Spleen (tissue), 7 donors: ENCODE measurements around the gene ARID3A.

Source experiments
- POLR2A ChIP-seq, 3 donors: fragments of 450-650 bp; IDR thresholded peaks; one replicate each; pipeline ENCODE4 v1.5.1; 2017; ENCODE audit warnings: antibody characterized with exemption in 3 of 3, mild to moderate bottlenecking in 1 of 3
- POLR2AphosphoS5 ChIP-seq, 3 donors: sonication (generic); formaldehyde crosslinking; IDR thresholded peaks; one replicate each; pipeline ENCODE4 v1.5.1; 2017; ENCODE audit warnings: antibody characterized with exemption in 3 of 3
- TF ChIP-seq, protein P1 (sequence below), 11 experiments: fragments of 200-600 bp in 7 of 11; fragments of 450-650 bp in 4 of 11; sonication (generic) in 4 of 11; IDR thresholded peaks in 8 of 11; conservative IDR thresholded peaks in 3 of 11; 1 replicate in 7 of 11; 2 replicates in 4 of 11; pipeline versions ENCODE4 v1.4.0 to v1.8.0; 2016 to 2021; ENCODE audit warnings: antibody characterized with exemption in 11 of 11, inconsistent platforms in 4 of 11, mild to moderate bottlenecking in 1 of 11
- donor health status: DM: no; HTN: no; CAD: no; lungs with moderate emphysema.
- donor health status: DM: no; HTN: no; CAD: no.
- donor health status: DM: no; HTN: no; CAD: no.

DNA sequence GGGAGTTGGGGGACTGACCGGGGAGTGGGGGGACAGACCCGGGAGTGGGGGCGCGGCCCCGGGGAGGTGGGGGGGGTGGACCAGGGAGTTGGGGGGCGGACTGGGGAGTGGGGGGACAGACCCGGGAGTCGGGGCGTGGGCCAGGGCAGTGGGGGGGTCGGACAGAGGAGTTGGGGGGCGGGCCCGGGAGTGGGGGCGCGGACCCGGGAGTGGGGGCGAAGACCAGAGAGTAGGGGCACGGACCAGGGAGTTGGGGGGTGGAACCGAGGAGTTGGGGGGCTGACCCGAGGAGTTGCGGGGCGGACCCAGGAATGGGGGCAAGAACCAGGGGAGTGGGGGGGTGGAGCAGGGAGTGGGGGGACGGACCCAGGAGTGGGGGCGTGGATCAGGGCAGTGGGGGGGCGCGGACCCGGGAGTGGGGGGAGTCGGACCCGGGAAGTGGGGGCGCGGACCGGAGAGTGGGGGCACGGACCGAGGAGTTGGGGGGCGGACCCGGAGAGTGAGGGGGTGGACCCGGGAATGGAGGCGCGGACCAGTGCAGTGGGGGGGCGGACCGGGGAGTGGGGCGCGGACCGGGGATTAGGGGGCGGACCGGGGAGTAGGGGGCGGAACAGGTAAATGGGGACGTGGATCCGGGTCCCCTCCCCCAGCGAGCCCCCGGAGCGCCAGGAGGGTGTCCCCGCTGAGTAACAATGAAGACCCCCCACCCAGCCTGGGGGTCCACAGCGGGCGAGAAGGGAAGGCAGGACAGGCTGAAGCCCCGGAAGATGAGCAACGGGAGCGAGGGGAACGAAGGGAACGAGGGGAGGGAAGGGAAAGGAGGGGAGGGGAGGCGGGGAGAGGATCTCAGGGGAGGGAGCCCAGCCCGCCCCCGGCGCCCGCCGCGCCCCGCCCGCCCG lies 13.4 kb upstream of the ARID3A start:
- TF ChIP-seq, protein P1, sequence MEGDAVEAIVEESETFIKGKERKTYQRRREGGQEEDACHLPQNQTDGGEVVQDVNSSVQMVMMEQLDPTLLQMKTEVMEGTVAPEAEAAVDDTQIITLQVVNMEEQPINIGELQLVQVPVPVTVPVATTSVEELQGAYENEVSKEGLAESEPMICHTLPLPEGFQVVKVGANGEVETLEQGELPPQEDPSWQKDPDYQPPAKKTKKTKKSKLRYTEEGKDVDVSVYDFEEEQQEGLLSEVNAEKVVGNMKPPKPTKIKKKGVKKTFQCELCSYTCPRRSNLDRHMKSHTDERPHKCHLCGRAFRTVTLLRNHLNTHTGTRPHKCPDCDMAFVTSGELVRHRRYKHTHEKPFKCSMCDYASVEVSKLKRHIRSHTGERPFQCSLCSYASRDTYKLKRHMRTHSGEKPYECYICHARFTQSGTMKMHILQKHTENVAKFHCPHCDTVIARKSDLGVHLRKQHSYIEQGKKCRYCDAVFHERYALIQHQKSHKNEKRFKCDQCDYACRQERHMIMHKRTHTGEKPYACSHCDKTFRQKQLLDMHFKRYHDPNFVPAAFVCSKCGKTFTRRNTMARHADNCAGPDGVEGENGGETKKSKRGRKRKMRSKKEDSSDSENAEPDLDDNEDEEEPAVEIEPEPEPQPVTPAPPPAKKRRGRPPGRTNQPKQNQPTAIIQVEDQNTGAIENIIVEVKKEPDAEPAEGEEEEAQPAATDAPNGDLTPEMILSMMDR (IDR thresholded peaks at IDR 0.05 in 8 of 11, conservative IDR thresholded peaks at IDR 0.05 in 3 of 11), result no peak
- TF ChIP-seq POLR2AphosphoS5 (IDR thresholded peaks at IDR 0.05) (no peak), POLR2A (IDR thresholded peaks at IDR 0.05) (no peak)
